Measurements from ENCODE around the gene ZNF200.

- TF ChIP-seq CTCF (conservative IDR thresholded peaks at IDR 0.05; ENCODE audit: low read length) = no peak
- no peak for TF ChIP-seq EZH2phosphoT487 (IDR thresholded peaks at IDR 0.05; ENCODE audit: borderline replicate concordance)
Measured at GRCh38 chr16:3194792-3195191, 40.2 kb downstream of the ZNF200 start.
